HG03280 (cell line): Measurements from ENCODE around the gene UCKL1.
"Not testable (repeated sequence)": the region's sequence is repeated elsewhere in the genome, so short reads cannot be mapped to it uniquely, and the experiment has no call there.

Experiments
- ATAC-seq: cut with Tn5 transposase; IDR thresholded peaks from one replicate; pipeline ENCODE4 v1.9.1; 2021; ENCODE audit warnings: mild to moderate bottlenecking, moderate library complexity; ENCODE audit not compliant: unreplicated experiment

Gene UCKL1

DNA sequence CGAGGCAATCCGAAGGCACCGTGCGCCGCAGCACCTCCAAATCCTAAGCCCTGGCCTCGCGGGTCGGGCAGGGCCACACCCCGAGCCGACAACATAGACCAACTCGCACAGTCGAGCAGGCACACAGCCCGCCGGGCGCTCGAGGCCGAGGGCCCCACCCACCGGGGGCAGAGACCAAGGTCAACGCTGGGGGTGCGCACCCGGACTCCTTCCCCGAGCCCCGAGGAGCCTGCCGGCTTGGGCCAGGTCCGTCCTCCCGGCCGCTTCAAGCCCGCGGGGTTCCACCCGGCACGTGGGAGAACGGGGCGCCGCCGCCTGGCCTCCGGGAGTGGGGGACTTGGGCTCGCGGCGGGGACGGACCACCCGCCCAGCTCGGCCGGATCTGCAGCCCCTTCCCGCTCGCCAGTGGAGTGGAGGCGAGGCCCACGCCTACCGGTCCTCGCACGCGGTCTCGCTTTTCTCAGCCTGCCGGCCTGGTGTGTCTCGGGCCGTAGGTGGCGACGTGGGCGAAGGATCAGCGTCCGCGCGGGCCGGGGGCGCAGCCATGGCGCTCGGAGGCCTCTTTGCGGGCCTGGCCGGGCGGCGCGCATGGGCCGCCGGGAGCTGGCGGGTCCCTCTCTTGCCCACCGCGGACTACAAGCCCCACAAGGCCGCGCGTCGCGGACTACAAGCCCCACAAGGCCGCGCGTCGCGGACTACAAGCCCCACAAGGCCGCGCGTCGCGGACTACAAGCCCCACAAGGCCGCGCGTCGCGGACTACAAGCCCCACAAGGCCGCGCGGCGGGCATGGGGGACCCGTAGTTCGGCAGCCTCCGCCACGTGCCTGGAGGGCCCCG lies at the start of gene UCKL1:
TSS of gene UCKL1 (minus strand) at position 590 of the 837 bp plus-strand sequence. CDS start at position 546, 44 bp downstream.
- peak; percentile 75 for ATAC-seq

DNA sequence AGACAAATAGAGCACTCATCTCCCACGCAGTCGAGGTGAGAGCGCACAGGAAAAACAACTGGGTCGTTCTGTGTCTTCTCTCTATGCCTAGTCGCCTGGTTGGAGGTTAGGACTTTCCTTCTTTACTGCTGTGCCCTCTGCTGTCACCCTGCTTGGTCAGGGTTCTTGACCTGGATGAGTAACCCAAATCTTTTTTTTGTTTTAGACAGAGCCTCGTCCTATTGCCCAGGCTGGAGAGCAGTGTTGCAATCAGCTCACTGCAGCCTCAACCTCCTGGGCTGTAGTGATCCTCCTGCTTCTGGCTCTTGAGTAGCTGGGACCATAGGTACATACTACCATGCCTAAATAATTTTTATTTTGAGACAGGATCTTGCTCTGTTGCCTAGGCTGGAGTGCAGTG lies 49.2 kb upstream of the UCKL1 start:
- no peak for ATAC-seq

DNA sequence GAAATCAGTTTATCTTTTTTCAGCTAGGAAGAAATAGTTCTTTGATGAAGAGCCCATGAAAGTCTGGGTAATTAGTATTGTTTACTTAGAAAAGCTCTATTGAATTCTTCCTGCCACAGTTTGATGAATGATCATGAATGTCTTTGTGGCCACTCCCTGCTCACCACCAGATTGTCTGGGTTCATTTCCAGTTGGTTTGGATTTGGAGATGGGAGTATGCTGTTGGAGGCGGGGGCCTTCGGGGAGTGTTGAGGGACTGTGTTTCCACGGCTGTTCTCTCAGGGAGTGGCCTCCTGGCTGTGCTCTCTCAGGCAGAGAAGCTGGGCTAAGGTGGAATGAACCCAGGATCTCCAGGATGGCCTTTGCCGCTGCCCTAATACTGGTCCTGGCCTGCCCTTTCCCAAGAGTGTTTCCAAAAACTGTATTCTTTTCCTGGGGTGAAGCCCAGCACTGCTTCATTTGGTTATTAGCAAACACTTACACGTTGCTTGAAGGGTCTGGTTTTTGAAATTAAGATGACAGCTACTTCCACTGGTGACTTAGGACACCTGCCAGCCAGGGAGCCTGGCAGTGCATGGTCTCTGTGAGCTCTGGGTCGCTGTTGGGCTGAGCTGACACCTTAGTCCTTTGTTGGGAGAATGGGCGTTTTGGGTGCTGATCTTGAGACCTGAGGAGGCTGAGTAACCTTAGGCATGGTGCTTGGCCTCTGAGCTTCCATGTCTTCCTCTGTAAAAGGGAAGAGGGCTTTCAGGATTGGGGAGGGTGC lies 47.9 kb upstream of the UCKL1 start:
- no peak for ATAC-seq

DNA sequence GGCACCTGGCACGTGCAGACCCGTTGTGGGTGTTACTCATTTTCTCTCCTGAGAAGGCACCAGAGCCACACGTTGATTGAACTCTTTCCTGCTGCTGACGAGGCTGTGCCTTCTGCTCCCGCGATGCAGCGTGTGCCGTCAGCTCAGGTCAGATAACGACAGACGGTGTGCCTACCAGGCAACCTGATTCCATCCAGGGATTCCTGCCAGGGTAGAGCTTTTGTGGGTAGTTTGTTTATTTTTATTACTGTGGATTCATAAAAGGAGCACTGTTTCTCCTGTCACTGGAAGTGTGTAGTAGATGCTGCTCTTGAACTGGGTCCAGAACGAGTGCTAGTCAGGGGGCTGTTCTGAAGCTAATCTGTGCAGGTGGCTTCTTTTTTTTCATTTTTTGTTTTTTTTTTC lies 45.4 kb upstream of the UCKL1 start:
- no peak for ATAC-seq

DNA sequence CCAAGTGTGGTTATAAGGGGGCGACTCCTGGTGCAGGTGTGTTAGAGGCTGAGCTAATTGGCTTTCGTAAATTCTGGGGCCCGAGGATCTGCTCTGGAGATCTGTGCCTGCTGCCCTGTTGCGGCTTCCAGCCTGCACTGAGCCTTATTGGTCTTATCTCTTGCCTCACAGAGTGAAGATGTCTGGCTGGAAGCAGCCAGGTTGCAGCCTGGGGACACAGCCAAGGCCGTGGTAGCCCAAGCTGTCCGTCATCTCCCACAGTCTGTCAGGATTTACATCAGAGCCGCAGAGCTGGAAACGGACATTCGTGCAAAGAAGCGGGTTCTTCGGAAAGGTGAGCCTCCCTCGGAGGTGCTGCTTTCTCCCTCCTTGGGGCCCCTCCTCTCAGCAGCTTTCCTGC lies 44.7 kb upstream of the UCKL1 start:
- no peak for ATAC-seq

DNA sequence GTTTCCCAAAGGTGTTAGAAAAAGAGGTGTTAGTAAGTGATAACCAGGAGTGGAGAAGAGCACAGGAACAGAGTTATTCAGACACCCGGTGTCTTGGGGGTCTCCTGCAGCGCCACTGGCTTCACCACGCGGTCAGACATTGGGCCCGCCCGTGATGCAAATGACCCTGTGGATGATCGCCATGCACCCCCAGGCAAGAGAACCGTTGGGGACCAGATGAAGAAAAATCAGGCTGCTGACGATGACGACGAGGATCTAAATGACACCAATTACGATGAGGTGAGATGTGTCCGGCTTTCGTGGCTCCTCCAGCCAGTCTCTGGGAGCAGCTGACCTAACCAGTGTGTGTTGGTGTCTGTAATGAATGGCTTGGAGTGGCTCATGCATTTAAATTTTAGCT lies 26.7 kb upstream of the UCKL1 start:
- ATAC-seq, result no peak

DNA sequence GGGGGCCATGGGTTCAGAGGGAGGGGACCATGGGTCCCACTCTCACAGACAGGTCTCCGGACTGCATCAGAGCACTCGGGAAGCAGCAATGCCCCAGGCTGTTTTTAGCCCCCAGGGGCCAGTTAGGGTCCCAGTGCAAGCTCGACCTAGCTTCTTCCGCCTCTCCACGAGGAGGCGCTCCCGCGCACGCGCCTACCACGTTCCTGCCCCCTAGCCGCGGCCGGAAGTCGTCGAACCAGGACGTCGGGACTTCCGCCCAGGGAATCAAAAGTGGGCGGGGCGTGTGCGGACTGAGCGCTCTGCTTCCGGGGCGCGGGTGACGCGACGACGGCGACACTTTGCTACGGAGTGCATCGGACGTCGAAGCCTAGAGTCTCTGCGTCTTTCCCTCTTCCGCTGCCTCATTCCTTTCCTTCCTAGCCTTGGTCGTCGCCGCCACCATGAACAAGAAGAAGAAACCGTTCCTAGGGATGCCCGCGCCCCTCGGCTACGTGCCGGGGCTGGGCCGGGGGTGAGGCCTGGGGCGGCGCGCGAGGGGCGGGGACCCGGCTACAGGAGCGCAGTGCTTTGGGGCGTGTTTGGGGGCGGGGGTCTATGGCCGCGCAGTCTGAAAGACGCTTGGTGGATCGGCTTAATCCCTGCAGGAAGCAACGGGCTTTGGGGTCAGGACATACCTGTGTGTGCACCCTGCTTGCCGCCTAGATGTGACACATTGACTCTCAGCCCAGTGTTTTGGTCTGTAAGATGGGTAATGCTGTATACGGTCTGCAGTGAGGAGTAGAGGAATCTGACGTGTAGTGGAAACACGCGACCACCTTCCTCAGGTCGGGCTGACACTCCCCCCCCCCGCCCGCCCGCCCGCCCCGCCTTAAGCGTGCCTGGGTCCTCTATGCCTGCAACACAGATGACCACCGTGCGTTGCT lies 24.9 kb upstream of the UCKL1 start, which contains the start of gene PRPF6:
TSS of gene PRPF6 (plus strand) at position 327 of the 923 bp plus-strand sequence. CDS start at position 441, 114 bp downstream.
- ATAC-seq, result peak; percentile 68

DNA sequence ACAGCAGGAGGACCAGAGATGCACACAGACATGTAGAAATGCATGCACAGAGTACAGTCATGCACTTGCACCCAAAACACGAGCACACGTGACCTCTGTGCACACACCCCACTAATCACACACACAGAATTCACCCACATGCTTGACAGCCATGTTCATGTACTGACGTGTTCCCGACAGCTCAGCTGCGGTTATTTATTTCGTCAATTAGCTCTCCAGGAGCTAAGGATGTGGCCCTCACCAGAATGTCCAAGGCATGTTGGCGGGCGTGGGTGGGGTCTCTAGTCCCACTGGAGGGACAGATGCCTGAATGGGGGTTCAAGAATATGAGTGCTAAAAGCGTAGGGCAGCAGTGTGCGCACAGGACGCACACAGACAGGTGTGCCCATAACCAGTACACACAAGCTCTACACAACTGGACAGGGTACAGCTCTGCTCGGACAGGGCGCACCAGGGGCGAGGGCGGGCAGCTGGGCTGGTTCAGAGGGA lies 24.1 kb upstream of the UCKL1 start:
- ATAC-seq, result peak; percentile 5

DNA sequence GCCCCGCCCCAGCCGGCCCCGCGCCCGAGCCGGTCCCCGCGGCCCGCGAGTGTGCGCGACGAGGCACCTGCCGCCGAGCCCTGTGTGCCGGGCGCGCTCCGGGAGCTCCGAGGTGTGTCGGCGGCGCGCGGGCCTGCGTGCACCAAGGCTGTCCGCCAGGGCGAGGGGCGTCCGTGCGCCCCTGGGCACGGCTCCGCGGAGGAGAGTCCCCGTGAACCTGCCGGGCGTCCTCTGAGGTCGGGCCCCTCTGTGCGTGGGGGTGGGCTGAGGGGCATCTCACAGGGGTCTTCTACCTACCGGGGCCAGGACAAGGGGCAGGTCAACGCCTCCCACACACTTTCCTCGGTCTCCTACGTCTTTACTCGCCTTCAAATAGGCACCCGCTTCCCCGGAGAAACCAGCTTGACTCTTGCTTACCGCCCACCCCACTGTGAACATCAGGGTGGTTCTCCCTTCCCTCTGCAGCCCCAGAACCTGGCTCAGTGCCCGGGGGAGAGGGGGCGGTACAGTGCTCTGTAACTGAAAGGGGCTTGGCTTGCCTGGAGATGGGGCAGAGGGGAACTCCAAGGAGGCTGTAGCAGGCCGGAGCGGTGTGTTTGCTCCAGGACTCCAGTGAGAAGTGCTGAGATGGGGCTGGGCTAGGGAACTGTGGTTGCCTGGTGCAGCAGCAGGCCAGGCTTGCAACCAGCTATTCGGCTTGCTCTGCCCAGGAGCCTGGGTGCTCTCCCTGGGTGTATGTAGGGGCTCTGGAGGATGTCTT lies 23.5 kb upstream of the UCKL1 start, which contains the start of gene SAMD10:
TSS of gene SAMD10 (minus strand) at position 86 of the 760 bp plus-strand sequence. CDS start 175 bp downstream, outside the sequence.
- ATAC-seq, result peak; percentile 25

DNA sequence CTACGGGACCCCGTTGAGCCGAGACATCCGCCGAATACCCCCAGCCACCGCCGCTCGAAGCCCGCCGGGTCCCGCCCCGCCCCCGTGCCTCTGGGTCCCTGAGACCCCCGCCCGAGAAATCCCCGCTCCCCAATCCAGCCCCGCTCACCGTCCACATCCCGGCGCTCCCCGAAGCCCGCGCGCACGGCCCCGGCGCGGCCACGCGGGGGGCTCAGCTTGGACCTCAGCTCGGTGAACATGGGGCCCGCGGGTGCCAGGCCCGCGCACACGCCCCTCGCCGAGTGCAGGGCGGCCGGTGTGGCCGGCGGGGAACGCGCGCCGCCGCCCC lies 23.0 kb upstream of the UCKL1 start:
- ATAC-seq, result no peak

DNA sequence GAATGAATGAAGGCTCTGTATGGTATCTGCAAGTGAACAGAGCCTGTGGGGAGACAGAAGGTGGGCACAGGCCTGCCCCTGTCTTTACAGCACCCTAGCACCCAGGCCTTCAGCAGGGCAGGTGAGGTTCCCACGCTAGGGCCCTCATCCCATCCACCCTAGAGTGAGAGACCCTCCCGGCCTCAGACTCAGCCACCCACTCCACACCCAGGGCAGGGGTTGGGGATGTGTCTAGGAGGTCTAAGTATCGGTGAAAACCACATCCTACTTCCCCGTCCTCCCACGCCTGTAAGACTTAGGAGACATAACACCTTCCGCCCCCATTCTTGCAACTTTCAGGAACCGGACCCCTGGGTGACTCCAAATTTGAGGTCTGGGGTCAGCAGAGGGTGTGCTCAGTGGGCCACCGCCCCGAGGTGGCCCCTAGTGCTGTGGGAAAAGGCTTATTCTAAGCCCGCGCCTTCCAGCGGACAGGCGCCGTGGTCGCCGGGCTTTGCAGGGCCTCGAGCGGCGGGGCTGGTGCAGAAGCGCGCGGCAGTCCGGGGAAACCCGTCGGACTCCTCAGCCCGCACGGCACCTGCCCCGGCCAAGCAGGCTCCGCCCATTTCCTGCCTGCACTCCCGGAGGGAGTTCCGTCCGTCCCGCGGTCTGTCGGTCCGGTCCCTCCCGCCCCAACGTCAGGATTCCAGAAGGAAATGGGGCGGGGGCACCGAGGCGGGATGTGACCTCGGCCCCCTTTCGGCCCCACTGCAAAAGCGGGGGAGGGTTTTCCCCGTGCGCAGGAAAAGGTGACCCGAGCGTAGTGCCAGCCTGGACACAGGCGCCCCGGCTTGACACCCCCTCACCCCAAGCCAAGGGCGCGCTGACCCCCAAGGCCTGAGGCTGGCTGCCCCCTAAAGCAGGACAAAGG lies 22.4 kb upstream of the UCKL1 start:
- peak; percentile 33 for ATAC-seq

DNA sequence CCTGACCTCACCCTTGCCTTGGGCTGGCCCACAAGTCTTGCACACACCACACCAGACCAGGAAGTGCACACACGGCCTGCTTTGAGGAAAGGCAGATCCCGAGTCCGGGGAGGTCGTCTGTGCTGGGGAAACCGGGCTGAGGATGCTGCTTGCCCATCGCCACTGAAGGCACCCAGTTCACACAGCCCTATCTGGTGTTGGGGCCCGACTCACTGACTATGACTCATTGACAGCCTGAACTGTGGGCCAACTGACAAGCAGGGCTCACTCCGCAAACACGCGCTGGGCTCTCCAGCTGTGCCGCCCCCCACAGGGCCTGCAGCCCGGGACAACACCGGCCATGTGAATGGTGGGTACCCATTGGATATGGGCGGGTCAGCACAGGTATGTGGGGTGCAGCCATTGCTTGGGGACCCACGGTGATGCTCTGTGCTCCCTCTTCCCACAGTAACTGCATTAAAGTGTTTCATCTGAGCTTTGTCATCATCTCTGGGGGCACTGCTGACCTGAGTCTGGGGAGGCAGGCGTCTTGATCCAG lies 21.6 kb upstream of the UCKL1 start:
- no peak for ATAC-seq

DNA sequence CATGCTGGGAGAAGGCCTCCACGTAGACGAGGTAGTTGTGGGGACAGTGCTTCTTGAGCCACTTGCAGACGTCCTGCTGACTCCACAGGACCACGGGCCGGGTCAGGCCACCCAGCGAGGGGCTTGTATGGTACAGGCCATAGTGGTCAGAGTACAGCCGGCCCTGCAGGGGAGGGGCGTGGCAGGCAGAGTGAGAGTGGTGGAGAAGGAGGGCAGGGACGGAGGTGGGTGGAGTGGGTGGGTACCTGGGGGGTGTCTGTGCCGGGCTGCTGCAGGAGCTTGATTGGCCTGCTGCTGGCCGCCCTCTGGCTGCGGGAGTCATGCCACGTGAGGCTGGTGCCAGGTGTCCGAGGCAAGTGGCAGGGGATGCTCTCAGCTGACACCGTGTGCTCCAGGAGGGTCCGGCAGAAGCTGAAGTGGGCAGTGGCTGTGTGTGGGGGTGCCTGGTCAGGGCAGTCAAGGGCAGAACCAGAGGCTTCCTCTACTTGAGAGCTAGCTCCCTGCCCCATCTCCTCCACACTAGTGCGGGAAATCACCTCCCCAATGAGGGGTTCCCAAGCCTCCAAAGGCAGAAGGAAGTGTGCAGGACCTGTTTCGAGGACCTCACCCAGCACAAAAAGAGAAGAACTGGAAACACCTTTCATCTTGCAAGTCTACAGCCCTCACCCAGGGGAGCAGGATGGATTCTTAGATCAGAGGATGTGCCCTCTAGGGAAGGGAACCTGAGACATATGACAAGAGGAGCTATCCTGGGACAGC lies 20.9 kb upstream of the UCKL1 start:
- no peak for ATAC-seq

DNA sequence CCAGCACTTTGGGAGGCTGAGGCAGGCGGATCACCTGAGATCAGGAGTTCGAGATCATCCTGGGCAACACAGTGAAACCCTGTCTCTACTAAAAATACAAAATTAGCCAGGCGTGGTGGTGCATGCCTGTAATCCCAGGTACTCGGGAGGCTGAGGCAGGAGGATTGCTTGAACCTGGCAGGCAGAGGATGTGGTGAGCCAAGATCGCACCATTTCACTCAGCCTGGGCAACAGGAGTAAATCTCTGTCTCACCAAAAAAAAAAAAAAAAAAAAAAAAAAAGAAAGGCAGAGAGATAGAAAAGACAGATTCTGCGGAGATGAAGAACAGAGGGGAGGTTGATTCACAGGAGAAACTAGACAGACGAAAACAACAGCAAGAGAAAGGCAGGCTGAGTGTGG lies 20.3 kb upstream of the UCKL1 start:
- ATAC-seq, result not testable (repeated sequence)

DNA sequence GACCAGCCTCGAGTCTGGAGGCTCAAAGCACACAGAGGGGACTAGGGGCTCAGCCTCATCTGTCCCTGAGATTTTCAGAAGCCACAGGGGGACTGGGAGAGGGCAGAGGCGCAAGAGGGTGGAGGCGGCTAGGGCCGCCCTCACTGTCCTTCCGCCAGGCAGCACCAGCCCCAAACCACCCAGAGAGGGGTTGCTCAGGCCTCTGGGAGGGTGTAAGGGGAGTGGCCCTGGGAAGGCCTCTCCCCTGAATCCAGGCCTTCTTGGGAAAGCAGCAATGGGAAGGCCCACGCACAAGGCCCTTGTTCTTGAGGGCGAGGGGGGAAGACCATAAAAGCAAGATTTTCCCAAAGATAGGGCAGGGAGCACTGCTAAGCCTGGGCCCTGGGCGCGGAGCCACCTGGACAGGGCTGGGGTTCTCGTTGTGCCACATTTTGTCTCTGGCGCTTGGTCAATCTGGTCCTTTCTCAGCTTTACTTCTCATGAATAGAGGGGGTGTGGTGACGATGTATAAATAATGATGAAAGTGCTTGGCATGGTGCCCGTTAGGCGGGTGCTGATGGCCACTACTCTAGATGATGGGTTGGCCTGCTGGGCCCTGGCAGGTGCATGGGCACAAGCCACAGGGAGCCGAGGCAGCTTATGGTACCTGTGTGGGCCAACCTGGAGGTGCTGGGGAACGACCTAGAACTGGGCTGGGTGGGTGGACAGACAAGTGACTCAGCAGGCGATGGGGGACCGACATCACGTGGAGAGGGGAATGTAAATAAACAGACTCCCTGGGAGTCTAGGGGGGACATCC lies 18.4 kb upstream of the UCKL1 start:
- no peak for ATAC-seq

DNA sequence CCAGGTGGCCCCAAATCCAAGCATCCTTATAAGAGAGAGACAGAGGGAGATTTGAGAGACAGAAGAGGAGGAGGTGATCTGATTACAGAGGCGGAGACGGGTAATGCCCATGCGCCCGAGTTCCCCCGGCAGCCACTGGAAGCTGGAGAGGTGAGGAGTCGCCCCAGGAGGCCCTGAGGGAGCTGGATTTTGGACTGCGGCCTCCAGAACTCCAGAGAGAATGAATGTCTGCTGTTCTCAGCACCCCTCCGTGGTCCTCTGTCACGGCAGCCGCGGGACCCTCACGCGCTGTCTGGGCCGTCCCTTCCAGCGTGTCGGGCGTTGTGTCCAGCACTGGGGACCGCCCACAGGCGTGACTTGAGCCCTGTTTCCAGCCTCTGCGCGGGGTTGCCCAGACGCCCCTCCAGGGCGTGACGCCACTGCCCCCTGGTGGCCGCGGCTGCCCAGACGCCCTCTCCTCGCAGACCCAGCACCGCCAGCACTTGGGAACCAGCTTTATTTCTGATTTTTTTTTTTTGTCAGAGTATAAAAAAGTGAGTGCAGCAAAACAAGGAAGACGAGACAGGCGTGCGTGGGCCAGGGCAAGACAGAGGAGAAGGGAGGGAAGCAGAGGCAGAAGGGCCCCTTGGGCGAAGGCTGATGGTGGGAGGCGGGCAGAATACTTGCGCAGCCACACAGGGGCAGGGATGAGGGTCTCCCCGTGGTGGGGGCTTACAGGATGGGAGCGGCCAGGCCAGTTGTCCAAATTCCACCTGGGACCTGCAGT lies 17.6 kb upstream of the UCKL1 start:
- ATAC-seq, result no peak

DNA sequence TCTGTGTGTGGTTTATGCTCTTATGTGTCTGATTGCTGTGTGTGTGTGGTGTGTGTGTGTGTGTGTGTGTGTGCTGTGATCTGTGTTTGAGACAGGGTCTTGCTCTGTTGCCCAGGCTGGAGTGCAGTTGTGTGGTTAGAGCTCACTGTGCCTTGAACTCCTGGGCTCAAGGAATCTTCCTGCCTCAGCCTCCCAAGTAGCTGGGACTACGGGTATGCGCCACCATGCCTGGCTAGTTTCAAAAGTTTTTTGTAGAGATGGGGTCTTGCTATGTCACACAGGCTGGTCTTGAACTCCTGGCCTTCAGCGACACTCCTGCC lies 16.9 kb upstream of the UCKL1 start:
- ATAC-seq, result no peak
